Liver (tissue), 9 donors: ENCODE results near the gene MED15. TPM values are rescaled to one million over a fixed set of nuclear protein-coding genes. Genes with fewer than 3 reads are reported as not detected.

Experiments used
- DNase-seq: peaks from one replicate; pipeline ENCODE4 v3.0.0-alpha.2; 2017; ENCODE audit warnings: low spot score
- H3K27ac ChIP-seq, 2 donors: one replicate each; pipeline ENCODE4 v1.7.0; 2013; ENCODE audit warnings: inconsistent platforms in 2 of 2, low read length in 2 of 2, control low read depth in 1 of 2, low read depth in 1 of 2, mild to moderate bottlenecking in 1 of 2
- H3K27me3 ChIP-seq, 4 donors: one replicate each; pipeline versions ENCODE4 v1.6.1 to v1.7.0; 2013; ENCODE audit warnings: low read length in 3 of 4, inconsistent platforms in 1 of 4, mild to moderate bottlenecking in 1 of 4, moderate library complexity in 1 of 4; ENCODE audit not compliant: control insufficient read depth in 4 of 4, insufficient read depth in 4 of 4
- H3K36me3 ChIP-seq, 4 donors: one replicate each; pipeline versions ENCODE4 v1.6.1 to v1.7.0; 2013; ENCODE audit warnings: low read length in 3 of 4, mild to moderate bottlenecking in 3 of 4, low read depth in 1 of 4, moderate library complexity in 1 of 4; ENCODE audit not compliant: control insufficient read depth in 4 of 4, insufficient read depth in 3 of 4
- H3K4me1 ChIP-seq, 4 donors: one replicate each; pipeline versions ENCODE4 v1.6.1 to v1.7.0; 2013; ENCODE audit warnings: low read length in 3 of 4, mild to moderate bottlenecking in 3 of 4, moderate library complexity in 1 of 4; ENCODE audit not compliant: control insufficient read depth in 4 of 4, insufficient read depth in 4 of 4
- H3K4me3 ChIP-seq, 3 donors: one replicate each; pipeline versions ENCODE4 v1.6.1 to v1.7.0; 2013; ENCODE audit warnings: low read length in 3 of 3, control low read depth in 1 of 3, low read depth in 1 of 3, mild to moderate bottlenecking in 1 of 3
- H3K9ac ChIP-seq, 2 donors: one replicate each; pipeline ENCODE4 v1.7.0; 2013; ENCODE audit warnings: low read length in 2 of 2, mild to moderate bottlenecking in 2 of 2, moderate library complexity in 2 of 2, control low read depth in 1 of 2, low read depth in 1 of 2
- H3K9me3 ChIP-seq, 4 donors: one replicate each; pipeline versions ENCODE4 v1.6.1 to v1.7.0; 2013; ENCODE audit warnings: low read length in 3 of 4; ENCODE audit not compliant: control insufficient read depth in 4 of 4
- ATF3 ChIP-seq: IDR thresholded peaks from 2 replicates; pipeline ENCODE4 v1.6.1; 2016; ENCODE audit warnings: antibody characterized with exemption
- CTCF ChIP-seq: fragments of 150-350 bp; IDR thresholded peaks from 2 replicates; pipeline ENCODE4 v1.5.1; 2017; ENCODE audit warnings: improper control_type of control experiment, low read depth, low read length; ENCODE audit not compliant: missing input control
- EGR1 ChIP-seq, 2 donors: IDR thresholded peaks; 2 replicates each; pipeline ENCODE4 v1.6.1; 2016 to 2018; ENCODE audit warnings: antibody characterized with exemption in 2 of 2, low read depth in 2 of 2
- FOXA2 ChIP-seq: IDR thresholded peaks from 2 replicates; pipeline ENCODE4 v1.6.1; 2016; ENCODE audit warnings: antibody characterized with exemption
- GABPA ChIP-seq, 2 donors: IDR thresholded peaks in 1 of 2; conservative IDR thresholded peaks in 1 of 2; 2 replicates each; pipeline ENCODE4 v1.6.1; 2016; ENCODE audit warnings: antibody characterized with exemption in 2 of 2, mild to moderate bottlenecking in 1 of 2, moderate library complexity in 1 of 2
- HNF4A ChIP-seq, 2 donors: conservative IDR thresholded peaks; 2 replicates each; pipeline ENCODE4 v1.6.1; 2016; ENCODE audit warnings: antibody characterized with exemption in 2 of 2, mild to moderate bottlenecking in 2 of 2
- HNF4G ChIP-seq: IDR thresholded peaks from 2 replicates; pipeline ENCODE4 v1.6.1; 2016; ENCODE audit warnings: antibody characterized with exemption
- JUND ChIP-seq, 2 donors: IDR thresholded peaks; 2 replicates each; pipeline ENCODE4 v1.6.1; 2016; ENCODE audit warnings: antibody characterized with exemption in 2 of 2
- MAX ChIP-seq: IDR thresholded peaks from 2 replicates; pipeline ENCODE4 v1.6.1; 2016; ENCODE audit warnings: antibody characterized with exemption
- NR2F2 ChIP-seq: IDR thresholded peaks from 2 replicates; pipeline ENCODE4 v1.6.1; 2016; ENCODE audit warnings: antibody characterized with exemption
- RAD21 ChIP-seq, 2 donors: IDR thresholded peaks; 2 replicates each; pipeline ENCODE4 v1.6.1; 2016; ENCODE audit warnings: antibody characterized with exemption in 2 of 2, mild to moderate bottlenecking in 2 of 2
- REST ChIP-seq: IDR thresholded peaks from 2 replicates; pipeline ENCODE4 v1.6.1; 2016; ENCODE audit warnings: antibody characterized with exemption, mild to moderate bottlenecking
- RXRA ChIP-seq, 2 donors: IDR thresholded peaks; 2 replicates each; pipeline ENCODE4 v1.6.1; 2017 to 2018; ENCODE audit warnings: antibody characterized with exemption in 2 of 2, mild to moderate bottlenecking in 1 of 2
- SP1 ChIP-seq: IDR thresholded peaks from 2 replicates; pipeline ENCODE4 v1.6.1; 2018; ENCODE audit warnings: antibody characterized with exemption, mild to moderate bottlenecking
- TAF1 ChIP-seq: conservative IDR thresholded peaks from 2 replicates; pipeline ENCODE4 v1.6.1; 2016; ENCODE audit warnings: antibody characterized with exemption, mild to moderate bottlenecking
- ZBTB33 ChIP-seq: IDR thresholded peaks from 2 replicates; pipeline ENCODE4 v1.6.1; 2016; ENCODE audit warnings: antibody characterized with exemption
- WGBS: extraction: QIAGEN DNeasy Blood & Tissue Kit; methylation state at CpG from one replicate; pipeline ENCODE4 v1.1.7; 2013; 5-methylcytosine and 5-hydroxymethylcytosine counted together
- polyA plus RNA-seq, 2 donors: library from polyadenylated mRNA; stranded (reverse) in 1 of 2; unstranded in 1 of 2; fragments of 200-250 nt in 1 of 2; fragments of >200 nt in 1 of 2; fragmentation: Nextera tagmentation in 1 of 2; extraction: Ambion mirVana in 1 of 2; gene quantifications; one replicate each; pipeline versions ENCODE4 v1.2.1 to v1.2.3, GENCODE V29; 2013 to 2015
- total RNA-seq, 2 donors: library from RNA; depleted of rRNA; stranded (reverse); fragments of >200 nt; gene quantifications; one replicate each; pipeline ENCODE4 v1.2.3, GENCODE V29; 2014
- donor health status: healthy.
- donor health status: healthy.
- donor health status: healthy.
- donor health status: healthy.
- donor health status: healthy.

Gene MED15
- total and polyA plus RNA-seq, 4 donors, result 9.7 to 28.0 (median 16.2) TPM

- no peak overlapping the region for H3K27ac ChIP-seq
- no peak for DNase-seq
- no peak overlapping the region for H3K4me3 ChIP-seq
- TF ChIP-seq EGR1 (IDR thresholded peaks at IDR 0.05; ENCODE audit: low read depth in 2 of 2) (no peak), ATF3 (no peak), TAF1 (no peak), SP1 (no peak), NR2F2 (no peak), RAD21 (IDR thresholded peaks at IDR 0.05) (no peak), FOXA2 (no peak), JUND (IDR thresholded peaks at IDR 0.05) (no peak), ZBTB33 (no peak), HNF4G (no peak), CTCF (no peak), MAX (no peak), GABPA (IDR thresholded peaks at IDR 0.05 in 1 of 2, conservative IDR thresholded peaks at IDR 0.05 in 1 of 2) (no peak), REST (no peak), HNF4A (conservative IDR thresholded peaks at IDR 0.05) (no peak), RXRA (IDR thresholded peaks at IDR 0.05) (no peak)
- no peaks in the 10 kb centered on the region for H3K27me3 ChIP-seq
- H3K36me3 ChIP-seq, result peaks cover 0 to 3% (median 1%) of the 10 kb centered on the region in 4 donors
- no peaks in the 10 kb centered on the region for H3K4me1 ChIP-seq
- 95% methylated on average over 4 of the region's 4 CpGs for WGBS
- no peaks in the 10 kb centered on the region for H3K9me3 ChIP-seq
- no peak overlapping the region for H3K9ac ChIP-seq
These were observed 22.3 kb upstream of the MED15 start for GRCh38 chr22:20484948-20485683.
